NCI-H1417 treated with DMSO at 0.1 percent for 48 hours (cell line): ENCODE results near the gene BID.

Source experiments
- DNase-seq: peaks from one replicate; lab custom pipeline; 2025; lab: John Stamatoyannopoulos, UW

Gene BID

DNA sequence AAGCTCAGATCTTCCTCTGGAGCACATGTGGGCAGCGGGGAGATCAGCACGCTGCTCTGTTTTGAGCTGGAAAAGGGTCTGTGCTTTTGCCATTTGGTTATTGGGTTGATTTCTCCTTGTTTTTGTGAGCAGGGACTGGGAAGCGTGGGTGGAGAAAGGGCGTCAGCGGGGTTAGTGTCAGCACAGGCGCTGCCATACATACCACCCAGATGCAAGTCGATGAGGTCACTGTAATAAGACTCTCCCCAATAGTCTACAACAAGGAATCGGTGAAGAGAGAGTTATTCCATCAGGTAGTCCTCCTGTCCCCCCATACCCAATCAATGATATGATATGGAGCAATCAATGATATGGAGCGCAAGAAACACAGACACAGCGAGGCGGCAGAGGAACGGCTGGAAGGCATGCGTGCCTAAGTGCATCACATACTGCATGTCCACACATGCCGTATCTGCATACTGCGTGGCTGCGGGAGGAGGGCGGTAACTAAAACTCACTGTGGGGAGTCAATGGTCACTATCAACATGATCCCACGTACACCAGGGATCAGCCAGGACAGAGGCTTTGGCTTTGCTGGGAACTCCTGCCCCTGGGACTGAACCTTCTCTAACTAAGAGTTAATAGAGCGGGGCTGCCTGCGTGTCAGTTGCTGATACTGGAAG, 29.5 kb upstream of the BID start:
- DNase-seq: no peak

DNA sequence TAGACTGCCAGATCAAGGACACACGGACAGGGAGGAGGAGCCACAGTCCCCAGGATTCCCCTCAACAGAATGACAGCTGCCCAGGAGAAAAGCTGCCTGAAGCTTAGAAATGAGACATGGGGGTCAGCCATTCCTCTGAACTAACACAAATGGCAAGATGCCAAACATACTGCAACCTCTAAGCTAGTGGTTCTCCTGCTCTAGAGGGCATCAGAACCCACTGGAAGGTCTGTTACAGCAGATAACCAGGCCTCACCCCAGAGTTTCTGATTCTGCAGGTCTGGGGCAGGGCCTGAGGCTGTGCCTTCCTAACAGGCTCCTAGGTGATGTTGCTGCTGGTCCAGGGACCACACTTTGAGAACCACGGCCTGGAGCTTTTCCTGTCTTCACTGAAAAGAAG, 28.6 kb upstream of the BID start:
- DNase-seq: no peak

DNA sequence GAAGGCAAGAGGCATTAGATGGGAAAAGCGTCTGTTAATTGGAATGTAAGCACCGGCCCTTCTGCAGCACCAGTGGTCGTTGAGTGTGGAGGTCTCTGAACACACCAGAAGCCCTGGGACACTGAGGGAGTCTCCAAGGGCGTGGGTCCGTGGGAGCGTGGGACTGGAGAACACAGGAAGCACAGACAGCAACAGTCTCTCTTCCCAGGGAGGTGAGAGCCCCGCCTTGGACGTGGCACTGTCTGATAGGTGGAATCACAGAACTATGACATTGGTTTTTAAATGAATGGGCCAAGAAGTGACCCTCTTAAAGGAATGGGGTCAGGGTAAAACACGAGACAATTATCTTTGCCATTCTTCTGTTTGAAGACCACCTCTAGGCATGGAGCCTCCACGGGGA, 28.1 kb upstream of the BID start:
- no peak for DNase-seq

DNA sequence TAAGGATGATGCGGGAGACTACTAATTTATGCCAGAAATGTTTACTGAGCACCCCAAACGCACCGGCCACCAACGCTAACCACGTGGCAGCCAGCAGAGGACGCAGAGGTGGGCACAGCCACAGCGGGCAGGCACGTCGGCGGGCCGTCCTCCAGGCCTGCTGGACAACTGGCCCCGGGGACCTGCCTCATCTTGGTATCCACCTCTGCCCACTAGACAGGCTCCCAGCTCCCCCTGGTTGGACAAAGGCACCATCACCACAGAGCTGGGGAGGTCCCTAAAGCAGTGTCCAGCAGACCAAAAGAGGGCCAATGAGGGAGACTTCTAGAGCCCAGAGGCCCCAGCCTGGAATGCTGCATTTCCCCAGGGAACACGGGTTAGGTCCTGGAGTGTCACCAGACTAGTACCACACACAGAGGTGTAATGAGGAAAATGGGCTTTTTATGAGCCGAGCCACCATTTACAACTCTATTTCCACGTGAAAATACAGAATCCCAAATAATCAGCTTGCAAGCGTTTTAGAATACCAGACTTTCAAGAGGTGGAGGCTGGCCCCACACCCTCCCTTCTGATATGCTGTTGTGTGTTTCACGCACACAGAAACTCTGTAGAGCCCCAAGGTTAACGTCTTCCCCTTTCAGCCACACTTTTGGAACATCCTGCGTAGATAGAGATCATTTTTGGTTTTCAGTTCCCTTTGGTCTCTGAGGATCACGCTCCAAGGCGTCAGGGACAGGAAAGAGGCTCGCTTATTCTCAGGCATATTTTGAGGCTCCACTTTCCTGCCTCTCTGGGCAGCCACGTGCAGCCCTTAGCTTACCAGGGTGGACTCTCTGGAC, 23.7 kb upstream of the BID start:
- DNase-seq: no peak

DNA sequence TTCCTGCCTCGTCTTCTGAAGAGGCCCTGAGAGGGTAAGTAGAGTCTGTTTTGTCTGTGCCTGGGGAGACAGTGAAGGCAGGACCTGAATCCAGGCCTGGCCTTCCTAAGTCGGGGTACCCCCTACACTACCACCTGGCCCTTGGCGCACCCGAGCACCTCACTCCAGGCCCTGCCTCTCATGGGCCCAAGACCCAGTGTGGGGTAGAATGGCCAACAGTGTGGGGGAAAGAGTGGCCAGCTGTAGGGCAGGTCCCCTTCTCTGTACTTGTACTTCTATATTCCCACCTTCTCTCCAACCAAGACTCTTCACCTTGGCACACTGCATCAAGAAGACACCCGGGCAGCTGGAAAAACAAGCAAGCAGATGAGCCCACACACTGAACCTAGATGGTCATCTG, 22.4 kb upstream of the BID start:
- no peak for DNase-seq

DNA sequence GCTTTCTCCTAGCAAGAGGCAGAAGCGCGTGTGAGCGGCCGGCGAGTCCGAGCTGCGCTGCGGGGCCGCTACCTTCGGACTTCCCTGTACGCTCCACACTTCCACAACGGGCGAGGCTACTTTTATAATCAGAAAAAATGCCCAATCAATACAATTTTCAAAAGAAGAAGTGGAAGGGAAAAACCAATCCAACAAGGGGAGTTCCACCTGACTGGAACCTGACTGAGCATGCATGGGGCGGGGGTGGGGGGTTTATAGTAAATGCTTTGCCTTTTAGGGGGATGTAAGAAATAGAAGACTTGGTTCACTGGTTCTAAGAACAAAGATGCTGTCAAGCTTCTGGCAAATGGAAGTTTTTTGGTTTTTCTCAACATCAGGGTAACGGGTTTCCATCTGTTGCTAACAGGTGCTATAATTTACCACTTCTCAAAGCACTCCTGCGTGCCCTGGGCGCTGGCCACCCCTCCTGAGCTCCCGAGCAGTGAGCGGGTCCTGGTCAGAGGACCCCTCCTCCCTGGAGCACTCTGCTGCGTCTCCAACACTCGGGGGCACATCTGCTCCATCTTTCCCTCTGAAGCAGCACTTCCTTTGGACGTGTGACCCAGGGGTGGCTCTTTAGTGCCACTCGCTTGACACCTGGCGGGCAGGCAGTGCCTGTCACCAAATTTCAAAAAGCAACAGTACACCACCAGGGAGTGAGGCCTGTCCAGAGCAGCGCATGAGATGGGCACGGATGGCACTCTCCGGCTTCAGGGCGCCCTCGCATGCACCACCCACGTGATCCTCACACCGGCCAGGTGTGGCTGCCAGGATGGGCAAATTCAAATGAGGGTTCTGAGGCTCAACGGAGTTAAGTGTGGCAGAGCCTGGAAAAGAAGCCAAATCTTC, 21.6 kb upstream of the BID start:
- DNase-seq: no peak

DNA sequence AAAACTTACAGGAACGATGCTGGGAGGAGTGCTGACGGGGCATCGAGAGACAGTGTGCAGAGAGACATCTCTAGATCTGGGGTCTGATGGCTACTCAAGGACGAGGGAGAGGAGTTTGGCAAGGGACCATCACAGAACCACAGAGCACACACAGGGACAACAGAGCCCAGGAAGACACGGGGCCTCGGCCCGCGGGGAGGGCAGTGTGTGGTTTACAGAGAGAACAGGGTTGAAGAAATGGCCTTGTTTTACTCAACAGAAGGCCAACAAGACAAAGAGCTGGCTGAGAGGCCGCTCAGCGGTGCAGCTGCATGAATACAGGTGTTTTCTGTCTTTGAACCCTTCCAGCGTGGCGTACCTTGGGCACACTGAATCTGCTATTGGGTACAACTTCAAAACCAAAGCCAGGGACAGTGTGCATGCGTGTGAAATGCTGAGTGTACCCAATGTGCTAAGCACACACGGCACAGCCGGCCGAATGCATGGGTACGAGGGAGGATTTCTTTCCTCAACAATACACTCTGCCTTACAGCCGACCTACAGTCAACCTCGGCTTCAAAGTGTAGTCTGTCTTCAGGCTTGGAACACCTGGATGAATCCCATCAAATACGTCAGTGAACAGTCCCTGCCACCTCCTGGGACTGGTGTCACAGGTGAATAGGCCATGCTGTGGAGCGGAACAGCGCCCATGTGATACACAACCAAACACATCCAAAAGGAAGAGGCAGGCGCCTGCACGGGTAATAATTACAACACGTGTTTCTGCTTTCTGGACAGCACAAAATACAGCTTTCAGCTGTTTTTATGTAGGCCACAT, 20.7 kb upstream of the BID start:
- DNase-seq: no peak

DNA sequence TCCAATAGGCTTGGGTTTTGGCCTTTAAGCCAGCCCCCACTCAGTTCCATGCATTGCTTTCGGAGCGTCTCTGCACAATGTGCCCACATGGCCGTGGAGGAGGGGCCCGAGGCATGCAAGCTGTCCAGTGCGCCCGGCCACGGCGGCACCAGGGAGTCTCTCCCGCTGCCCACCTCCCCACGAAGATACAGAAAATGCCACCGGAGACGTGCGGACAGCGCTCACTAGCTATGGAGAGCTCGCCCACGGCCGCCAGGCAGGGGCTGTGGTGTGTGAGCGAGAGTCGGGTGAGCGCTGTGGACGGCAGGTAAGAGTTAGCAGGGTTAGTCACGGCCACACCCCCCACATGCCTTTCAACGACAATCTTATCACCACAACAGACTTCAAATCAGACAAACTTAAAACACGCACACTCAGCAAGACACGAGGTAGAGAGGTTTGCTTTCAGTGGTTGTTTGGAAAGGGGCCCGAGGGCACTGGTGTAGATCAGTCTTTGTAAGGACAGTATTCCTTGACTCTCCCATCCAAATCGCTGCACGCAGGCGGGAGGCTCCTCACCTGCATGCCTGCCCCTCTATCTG, 18.7 kb upstream of the BID start:
- no peak for DNase-seq

DNA sequence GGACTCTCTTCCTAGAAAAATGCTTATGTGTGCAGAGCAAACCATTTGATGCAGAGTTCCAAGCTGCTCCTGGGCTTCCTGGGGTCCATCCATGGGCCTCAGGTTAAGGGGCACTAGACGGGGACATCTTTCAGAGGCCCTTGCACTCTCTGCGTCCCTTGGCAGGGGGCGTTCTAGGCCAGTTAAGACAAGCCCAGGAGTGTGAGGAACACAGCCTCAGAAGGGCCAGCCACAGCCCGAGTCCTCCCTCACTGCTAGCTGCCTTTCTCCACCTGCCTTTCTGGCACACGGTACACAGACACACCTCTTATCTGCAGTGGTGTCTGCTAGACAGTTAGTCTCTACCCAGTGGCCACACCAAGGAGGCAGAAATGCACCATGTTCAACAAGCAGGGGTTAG, 18.0 kb upstream of the BID start:
- DNase-seq: no peak

DNA sequence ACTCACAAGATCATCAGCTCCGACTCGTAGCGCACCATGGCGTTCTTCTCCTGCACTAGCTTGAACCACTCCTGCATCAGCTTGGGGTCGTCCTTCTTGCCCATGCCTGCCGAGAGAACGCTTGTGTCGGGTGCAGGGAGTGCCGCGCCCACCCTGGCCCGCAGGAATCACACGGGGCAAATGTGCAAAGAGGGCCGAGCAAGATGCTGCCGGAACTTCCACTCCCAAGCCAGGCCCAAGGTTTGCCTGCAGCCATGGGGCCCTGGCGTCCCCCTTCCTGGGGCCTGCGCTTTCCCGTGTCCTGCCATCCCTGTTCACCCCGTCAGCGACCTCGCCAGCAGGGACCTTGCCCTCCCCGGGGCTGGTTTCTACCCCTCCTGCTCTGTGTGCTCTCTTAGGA, 16.9 kb upstream of the BID start:
- DNase-seq: no peak

DNA sequence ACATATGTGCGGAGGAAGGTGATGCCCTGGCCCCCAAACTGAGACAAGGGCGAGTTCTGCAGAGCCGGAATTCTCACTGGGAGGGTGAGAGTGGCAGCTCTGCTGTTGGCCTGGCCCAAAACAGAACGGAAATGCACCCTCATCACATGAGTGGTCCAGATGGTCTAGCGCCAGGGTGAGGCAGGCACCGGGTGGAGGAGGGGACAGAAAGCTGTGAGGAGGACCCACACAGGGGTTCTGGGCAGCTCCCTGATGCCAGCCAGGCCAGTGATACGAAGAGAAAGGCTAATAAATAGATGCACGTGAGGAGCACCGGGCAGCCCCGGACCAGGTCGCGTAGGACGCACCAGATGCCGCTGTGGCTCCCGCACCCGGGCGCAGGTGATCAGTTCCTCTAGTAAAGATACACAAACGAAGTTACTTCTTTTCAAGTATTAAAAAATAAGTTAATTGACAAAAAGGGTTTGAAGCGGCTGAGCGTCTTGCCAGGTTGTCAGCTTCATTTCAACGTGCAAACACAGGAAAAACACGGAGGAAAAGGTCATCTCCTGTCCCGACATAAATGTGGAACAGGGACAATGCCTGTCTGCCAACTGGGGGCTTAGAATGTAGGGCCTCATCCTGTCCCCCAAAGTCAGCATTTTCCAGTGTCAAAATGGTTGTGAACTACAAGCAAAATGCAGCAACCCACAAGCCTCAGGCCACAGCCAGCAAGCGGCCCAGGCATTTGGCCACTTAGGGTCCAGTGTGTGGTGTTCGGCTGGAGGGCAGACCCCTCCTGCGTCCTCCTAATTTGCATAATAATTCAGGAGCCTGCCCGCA, 15.3 kb upstream of the BID start:
- no peak for DNase-seq

DNA sequence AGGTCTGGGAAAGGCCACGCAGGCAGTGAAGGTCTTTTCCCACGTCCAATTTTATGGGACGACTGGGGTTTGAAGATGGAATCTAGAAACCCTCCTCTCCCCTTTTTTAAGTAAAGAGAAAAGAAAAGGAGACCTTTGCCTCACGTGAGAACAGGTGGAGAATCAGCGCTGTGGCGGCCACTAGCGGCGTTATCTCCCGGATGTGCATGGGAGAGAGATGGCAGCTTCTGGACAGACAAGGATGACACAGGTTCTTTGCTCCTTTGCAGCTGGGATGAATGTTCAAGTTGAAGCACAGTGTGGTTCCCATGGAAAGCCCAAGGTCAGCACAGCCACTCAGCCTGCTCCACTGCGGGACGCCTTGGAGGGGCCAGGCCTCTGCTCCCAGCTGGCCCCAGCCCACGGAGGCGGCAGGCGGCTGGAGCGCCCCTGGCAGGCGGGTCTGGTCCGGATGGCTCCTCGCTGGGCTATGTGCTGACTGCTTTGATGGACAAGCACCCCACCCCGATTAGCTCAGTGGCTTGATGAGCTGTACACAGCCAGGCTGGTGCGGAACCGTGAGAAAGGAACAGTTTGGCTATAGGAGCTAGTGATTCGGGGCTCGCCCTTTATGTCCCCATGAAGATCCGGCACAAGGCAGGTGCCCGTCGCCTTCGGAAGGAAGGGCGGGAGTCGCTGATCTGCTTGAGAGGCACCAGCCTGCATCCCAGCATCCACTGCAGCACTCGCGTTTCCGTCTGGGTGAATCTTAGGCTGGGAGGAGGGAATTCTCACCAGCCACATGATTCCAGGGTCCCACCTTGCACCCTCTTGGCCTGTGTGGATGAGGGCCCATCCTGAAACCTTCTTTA, 14.5 kb upstream of the BID start:
- DNase-seq: no peak

DNA sequence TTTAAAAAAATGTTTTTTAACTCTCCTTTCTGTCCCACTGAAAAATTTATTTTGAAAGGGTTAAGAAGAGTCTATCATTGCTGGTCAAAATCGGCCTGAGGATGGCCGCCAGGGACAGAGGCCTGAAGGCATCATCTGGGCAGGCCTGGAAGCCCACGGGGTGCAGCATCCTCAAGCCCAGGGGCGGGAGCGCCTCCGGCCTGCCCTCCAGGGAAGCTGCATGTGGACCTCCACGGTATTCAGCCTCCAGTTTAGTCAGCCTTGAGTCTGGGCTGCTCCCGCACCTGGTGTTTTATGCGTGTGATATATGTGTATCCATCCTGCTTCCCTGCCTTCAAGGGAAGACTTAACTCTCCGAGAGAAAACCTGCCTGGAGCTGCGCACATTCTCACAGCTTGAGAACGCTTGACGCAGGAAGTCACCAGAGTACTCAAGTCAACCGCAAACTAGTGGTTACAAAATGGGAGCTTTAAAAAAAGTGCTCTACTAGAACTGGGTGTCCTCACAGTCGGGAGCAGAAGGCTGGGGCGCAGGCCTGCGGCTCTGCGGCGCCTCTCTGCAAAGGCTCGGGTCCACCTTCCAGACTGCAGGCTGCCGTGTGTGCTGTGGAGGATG, 13.6 kb upstream of the BID start:
- no peak for DNase-seq

DNA sequence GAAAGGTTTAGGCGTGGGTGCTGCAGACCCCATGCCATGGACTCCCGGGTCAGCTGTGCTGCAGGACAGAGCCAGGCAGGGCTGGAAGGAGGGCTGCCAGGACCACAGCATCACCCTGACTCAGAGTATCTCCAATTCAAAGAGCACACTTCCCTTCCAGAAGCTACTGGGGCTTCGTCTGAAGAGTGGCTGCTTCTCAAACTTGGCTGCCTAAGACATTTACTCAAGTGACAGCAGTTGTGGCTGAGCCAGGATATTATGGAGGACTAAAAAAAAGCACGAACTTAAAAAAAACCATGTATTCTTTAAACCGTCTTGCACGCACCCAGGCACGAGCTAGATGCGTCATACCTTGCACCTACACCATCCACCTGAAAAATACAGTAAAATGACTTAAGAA, 13.0 kb upstream of the BID start:
- DNase-seq: no peak

DNA sequence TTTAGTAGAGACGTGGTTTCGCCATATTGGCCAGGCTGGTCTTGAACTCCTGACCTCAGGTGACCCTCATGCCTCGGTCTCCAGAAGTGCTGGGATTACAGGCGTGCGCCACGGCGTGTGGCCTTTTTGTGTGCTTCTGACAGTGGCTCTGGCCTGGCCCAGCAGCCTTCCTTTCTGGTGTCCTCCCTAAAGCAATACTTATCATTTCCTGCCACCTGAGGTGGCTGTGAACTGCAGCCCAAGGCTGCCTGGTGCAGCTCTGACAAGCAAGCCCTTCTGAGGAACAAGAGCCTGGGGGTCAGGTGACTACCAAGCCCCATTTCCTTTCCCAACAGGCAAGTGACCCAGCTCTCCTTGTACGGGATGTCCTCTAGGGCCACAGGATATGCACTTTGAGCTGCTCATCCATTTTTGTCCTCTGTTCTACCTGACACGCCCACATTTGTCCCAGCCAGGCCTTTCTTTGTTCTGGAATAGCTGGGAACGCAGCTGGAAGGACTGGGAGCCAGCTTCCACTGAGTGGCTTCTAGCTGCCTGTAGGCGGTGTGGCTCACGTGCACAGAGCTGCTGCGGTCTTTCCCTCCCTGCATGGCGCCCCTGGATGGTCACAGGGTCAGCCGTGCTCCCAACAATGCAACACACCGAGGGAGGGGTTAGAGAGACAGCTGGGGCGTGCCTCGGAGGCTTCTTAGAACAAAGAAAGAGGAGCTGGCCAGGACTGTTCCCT, 12.3 kb upstream of the BID start:
- DNase-seq: no peak

DNA sequence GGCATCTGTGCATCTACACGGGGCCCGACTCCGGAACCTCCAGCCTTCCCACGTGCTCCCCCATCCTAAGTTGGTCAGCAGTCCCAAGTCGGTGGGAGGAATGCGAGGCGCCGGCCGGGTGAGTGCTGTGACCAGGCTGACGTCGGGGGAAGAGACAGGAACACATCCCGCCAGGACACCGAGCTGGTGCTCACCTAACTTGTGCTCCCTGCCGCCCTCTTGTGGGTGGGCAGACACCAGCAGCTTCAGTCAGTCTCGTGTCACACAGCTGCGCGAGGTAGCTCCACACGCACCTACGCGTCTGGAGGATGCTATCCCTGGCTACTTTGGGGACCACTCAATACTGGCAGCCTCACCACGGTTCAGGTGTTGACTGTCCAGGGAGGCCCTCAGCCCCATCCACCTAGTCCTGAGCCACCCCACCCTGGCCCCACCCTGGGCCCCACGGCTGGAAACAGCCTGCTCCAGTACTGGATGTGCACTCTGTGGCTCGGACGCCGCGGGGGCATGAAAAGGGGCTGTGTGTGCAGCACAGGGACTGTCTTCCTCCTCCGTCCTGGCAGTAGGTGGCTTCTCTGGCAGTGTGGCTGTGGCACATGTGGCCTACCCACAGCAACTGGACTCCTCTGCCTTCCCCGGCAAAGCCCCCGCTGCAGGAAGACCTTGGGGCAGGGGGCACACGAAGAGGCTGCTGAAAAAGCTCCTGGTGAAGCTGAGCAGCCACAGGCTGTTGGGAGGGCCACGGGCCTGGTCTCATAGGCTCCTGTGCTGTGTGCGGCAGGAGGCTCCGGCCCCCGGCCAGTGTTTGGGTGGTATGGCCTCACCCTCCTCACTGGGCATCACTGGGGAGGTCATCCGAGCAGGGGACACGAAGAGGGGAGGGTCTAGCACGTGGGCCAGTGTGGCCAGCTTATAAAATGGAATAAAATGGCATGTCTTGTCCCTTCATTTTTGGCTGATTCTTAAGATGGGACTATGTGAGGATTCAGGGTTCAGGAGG, 11.2 kb upstream of the BID start:
- DNase-seq: no peak

DNA sequence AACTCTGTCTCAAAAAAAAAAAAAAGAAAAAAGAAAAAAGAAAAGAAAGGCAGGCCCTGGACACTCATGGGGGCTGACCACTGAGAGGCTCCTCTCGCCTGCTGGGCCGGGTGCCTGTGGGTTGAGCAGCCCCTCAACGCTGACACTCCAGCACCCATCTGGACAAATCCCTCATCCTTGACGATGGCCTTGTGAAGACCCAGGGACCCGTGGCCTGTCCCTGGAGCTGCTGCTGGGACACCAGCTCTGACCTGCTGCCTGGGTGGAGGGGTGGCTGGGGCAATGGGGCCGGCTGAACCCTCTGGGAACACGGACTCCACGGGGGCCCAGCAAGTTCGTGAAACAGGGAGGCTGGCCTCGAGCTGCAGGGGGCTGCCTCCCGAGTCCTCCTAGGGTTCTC, 10.5 kb upstream of the BID start:
- no peak for DNase-seq
